Right renal cortex interstitium (tissue), 3 donors: Measurements from ENCODE around the gene TTC16. TPM values are rescaled to one million over a fixed set of nuclear protein-coding genes. Genes with fewer than 3 reads are reported as not detected.

ENCODE experiments used
- DNase-seq, 3 donors: peaks; one replicate each; pipeline ENCODE4 v3.0.0-alpha.2; 2013; ENCODE audit warnings: low read depth in 3 of 3, low spot score in 2 of 3
- polyA plus RNA-seq, 3 donors: library from polyadenylated mRNA; unstranded; fragments of 120-200 nt; gene quantifications; one replicate each; pipeline ENCODE4 v1.2.1, GENCODE V29; 2013; ENCODE audit not compliant: insufficient read length in 3 of 3

TTC16 gene
- polyA plus RNA-seq, 3 donors, result 0.14 to 0.26 (median 0.20) TPM

GRCh38 chr9:127761491-127761956, 45.6 kb downstream of the TTC16 start:
- DNase-seq, result no peak

- no peak for DNase-seq
Measured at GRCh38 chr9:127762111-127762676, 46.3 kb downstream of the TTC16 start.

DNA sequence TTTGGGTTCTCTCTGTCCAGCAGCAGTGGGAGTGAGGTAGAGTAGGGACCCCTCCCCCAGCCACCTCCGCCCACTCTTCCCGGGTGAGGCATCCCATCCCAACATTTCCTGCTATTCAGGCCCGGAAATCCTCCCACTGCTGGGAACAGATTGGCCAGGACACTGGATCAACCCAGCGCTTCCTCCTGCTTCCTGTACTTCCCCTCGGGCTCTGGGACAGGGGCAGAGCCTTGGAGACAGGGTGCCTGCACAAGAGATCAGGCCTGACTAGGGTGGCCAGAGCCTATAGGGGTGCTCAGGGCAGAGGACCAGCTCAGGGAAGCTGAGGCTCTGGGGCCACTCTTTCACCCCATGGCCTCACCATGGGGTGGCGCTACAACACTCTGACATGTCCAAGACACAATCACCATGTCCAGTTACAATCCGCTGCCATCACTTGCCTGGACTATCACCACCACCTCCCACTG, 48.1 kb downstream of the TTC16 start:
- no peak for DNase-seq

- DNase-seq, result no peak
Measured at GRCh38 chr9:127765418-127765817, 49.5 kb downstream of the TTC16 start.

DNA sequence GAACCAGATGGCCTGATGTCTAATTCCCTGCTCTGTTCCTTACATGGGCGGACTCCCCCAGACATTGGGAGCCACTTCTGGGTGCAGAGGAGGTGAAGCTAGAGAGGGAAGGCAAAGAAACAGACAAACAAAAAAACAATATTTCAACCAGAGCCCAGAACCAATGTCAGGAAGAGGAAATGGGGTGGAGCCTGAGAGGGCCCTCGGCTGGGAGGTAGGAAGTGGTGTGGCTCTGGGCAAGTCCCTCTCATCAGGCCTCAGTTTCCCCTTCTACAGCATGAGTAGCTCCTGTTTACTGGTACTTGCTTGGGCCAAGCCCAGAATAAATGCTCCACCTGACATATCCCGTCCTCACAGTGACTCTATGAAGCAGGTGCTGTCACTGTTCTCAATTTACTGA, 51.5 kb downstream of the TTC16 start:
- DNase-seq, result no peak

- DNase-seq, result no peak
Measured at GRCh38 chr9:127767909-127768331, 52.0 kb downstream of the TTC16 start.

GRCh38 chr9:127768698-127769097, 52.8 kb downstream of the TTC16 start:
- DNase-seq, result no peak

DNA sequence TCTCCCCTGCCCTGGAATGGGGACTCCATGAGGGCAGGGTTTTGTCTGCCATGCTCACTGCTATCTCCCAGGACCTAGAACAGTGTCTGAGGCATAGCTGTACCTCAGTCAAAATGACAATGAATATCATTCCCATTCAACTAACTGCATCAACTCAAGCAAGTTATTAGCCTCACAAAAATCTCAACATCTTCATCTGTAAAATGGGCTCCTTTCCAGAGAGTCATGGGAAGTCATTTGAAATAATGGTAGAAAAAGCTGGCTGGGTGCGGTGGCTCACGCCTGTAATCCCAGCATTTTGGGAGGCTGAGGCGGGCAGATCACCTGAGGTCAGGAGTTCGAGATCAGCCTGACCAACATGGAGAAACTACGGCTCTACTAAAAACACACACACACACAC, 53.2 kb downstream of the TTC16 start:
- no peak for DNase-seq

DNA sequence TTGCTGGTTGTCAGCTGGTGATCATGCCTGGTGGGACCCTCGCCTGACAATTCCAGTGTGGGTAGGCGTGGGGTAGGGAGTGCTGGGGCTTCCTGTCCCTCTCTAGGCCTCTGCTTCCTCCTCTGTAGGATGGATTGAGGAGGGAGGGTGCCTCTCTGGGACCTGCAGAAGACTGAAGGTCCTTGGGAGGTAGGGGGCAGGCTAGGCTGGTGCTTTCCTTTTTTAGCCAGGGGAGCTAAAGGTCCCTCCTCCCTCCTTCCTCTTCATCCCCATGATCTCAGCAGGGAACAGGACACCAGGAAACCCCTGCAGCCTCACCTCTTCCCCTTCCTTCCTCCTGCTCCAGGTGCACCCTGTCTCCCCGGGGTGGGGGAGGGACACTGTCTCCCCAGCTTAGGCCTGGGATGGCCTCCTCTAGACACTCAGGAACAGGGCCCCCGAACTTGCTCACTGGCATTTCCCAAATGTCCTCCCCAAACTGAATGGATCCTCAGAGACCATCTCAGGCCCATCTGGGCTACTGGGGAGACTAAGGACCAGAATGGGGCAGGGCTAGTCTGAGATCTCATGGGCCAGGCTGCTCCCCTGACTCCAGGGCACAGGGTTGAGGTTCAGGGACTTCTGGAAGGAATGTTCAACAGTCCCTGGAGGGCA, 54.2 kb downstream of the TTC16 start:
- DNase-seq, result no peak

DNA sequence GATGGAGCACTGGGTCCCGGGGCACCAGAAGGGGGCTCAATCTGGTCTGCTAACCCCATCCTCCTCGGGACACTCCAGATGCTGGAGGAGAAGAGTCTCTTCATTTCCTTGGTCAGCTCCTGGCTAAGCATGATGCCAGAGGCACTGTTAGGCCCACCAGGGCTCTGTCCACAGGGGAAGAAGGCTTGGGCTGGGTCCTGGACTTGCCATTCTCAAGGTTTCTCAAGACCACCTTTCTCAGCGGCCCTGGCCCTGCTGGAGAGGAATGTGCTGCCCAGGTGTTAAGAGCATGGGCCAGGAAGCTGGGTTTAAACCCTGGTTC, 54.7 kb downstream of the TTC16 start:
- no peak for DNase-seq

GRCh38 chr9:127770905-127771569, 55.2 kb downstream of the TTC16 start:
- peak; percentile 92 to 94 (median 94) for DNase-seq

- no peak for DNase-seq
Measured at GRCh38 chr9:127771570-127772189, 55.8 kb downstream of the TTC16 start.

GRCh38 chr9:127772603-127773002, 56.7 kb downstream of the TTC16 start:
- no peak for DNase-seq

- DNase-seq, result no peak
Measured at GRCh38 chr9:127773272-127773671, 57.4 kb downstream of the TTC16 start.

DNA sequence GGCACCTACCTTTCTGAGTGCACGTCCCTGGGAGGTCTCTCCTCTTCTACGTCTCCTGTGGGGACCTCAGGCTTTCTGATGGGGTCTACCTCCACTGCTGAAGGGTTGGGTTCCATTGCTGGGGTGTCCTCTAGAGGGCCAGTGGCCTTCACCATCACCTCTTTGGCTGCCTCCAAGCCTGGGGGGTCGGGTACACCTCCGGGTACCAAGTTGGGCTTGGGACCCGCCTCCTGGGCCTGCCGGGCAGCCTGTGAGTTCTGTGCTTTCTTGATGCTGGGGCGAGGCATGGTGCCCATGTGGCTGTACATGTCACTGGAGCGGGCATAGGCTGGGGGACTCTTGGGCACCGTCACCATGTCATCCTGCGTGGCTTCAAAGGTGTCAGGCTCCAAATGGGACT, 58.1 kb downstream of the TTC16 start:
- no peak for DNase-seq

DNA sequence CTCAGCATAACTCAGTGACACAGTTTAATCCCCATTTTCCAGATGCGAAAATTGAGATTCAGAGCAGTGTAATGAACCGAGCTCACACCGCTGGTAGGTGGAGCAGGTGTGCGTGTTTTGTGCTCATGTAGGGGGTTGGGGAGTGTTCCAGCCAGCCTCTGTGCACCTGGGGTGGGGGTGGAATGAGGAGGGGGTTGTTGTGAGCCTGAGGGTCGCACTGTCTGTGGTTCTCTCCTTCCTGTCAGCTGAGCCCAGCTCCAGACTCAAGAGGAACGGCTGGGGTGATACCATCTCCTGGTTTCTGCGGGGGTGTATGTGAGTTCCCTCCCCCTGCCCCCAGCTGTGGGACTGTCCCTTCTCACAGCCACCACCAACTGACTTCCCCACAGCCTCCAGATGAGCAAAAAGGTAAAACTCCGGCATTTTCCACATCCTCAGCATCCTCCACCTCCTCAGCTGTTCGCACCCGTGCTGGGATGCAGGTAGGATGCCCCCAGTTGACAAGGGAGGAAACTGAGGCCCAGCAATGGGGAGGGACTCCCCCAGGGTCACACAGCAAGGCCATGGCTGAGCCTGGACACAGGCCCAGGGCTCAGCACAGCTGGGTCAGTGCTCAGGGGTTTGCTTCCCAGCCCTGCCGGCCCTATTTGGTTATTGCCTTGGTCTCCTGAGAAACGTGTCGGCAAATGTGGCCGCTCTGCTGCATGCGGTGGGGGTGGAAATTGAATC, 60.5 kb downstream of the TTC16 start:
- DNase-seq, result no peak

- DNase-seq, result no peak
Measured at GRCh38 chr9:127776924-127777289, 61.0 kb downstream of the TTC16 start.

GRCh38 chr9:127777368-127777980, 61.6 kb downstream of the TTC16 start:
- DNase-seq, result no peak

- DNase-seq, result no peak
Measured at GRCh38 chr9:127778280-127779135, 62.6 kb downstream of the TTC16 start, which contains the start of gene SH2D3C. SH2D3C (minus strand) TSS chr9:127778666; CDS start chr9:127778627, 39 bp downstream.
